ENCODE results near the gene DNAH10. TPM values are rescaled to one million over a fixed set of nuclear protein-coding genes. Genes with fewer than 3 reads are reported as not detected.

The DNAH10 gene
- total and polyA plus RNA-seq, 2 experiments from 2014 or later: 0.77 to 1.0 TPM

DNA sequence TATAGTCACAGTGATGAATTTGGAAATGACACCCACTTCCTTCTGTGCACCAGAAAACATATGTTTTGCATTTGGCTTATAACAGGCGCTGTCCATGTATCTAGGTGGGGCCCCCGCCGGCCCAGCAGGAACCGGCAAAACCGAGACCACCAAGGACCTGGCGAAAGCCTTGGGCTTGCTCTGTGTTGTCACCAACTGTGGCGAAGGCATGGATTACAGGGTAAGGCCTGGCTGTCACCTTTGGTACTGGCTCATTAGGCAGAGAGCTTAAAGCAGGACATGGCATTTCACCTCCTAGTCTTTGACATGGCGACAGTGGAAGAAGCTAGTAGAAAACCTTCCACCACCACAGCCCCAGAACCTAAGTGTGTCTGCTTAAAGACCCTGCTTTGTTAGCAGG is 85.8 kb downstream of the DNAH10 start:
- no peak for DNase-seq (ENCODE audit: low read depth in 1 of 2, low spot score in 1 of 2)
- TF ChIP-seq, protein P1, sequence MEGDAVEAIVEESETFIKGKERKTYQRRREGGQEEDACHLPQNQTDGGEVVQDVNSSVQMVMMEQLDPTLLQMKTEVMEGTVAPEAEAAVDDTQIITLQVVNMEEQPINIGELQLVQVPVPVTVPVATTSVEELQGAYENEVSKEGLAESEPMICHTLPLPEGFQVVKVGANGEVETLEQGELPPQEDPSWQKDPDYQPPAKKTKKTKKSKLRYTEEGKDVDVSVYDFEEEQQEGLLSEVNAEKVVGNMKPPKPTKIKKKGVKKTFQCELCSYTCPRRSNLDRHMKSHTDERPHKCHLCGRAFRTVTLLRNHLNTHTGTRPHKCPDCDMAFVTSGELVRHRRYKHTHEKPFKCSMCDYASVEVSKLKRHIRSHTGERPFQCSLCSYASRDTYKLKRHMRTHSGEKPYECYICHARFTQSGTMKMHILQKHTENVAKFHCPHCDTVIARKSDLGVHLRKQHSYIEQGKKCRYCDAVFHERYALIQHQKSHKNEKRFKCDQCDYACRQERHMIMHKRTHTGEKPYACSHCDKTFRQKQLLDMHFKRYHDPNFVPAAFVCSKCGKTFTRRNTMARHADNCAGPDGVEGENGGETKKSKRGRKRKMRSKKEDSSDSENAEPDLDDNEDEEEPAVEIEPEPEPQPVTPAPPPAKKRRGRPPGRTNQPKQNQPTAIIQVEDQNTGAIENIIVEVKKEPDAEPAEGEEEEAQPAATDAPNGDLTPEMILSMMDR (IDR thresholded peaks at IDR 0.05; ENCODE audit: low read depth, low read length): no peak
- H3K4me1 ChIP-seq (ENCODE audit: low read depth): no peaks in the 10 kb centered on the region
- no peak overlapping the region for H3K4me3 ChIP-seq
- no peaks in the 10 kb centered on the region for H3K27me3 ChIP-seq
- no peaks in the 10 kb centered on the region for H3K36me3 ChIP-seq
- H3K27ac ChIP-seq: no peak overlapping the region
- H3K9me3 ChIP-seq (ENCODE audit: low read depth): no peaks in the 10 kb centered on the region

DNA sequence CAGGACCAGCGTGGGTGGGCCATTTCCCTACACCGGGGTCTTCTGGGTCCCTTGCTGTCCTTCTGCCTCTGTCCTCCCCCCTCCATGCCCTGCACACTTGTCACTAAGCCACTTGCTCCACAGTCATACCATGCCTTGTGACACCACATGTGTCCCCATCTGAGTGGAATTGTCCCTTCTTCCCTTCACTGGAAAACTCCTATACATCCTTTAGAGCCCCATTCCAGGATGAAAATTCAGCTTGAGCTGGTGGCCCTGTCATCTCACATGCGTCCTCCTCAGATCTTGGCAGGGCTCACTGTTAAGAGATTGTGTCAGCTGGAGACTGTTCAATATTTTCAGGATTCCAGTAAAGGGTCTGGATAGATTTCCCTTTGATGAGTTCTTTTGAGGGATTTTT is 87.4 kb downstream of the DNAH10 start:
- TF ChIP-seq, protein P1 (IDR thresholded peaks at IDR 0.05; ENCODE audit: low read depth, low read length): no peak
- H3K4me3 ChIP-seq: no peak overlapping the region
- no peaks in the 10 kb centered on the region for H3K4me1 ChIP-seq (ENCODE audit: low read depth)
- no peak overlapping the region for H3K27ac ChIP-seq
- H3K27me3 ChIP-seq: no peaks in the 10 kb centered on the region
- no peaks in the 10 kb centered on the region for H3K9me3 ChIP-seq (ENCODE audit: low read depth)
- no peaks in the 10 kb centered on the region for H3K36me3 ChIP-seq
- DNase-seq (ENCODE audit: low read depth in 1 of 2, low spot score in 1 of 2): no peak

DNA sequence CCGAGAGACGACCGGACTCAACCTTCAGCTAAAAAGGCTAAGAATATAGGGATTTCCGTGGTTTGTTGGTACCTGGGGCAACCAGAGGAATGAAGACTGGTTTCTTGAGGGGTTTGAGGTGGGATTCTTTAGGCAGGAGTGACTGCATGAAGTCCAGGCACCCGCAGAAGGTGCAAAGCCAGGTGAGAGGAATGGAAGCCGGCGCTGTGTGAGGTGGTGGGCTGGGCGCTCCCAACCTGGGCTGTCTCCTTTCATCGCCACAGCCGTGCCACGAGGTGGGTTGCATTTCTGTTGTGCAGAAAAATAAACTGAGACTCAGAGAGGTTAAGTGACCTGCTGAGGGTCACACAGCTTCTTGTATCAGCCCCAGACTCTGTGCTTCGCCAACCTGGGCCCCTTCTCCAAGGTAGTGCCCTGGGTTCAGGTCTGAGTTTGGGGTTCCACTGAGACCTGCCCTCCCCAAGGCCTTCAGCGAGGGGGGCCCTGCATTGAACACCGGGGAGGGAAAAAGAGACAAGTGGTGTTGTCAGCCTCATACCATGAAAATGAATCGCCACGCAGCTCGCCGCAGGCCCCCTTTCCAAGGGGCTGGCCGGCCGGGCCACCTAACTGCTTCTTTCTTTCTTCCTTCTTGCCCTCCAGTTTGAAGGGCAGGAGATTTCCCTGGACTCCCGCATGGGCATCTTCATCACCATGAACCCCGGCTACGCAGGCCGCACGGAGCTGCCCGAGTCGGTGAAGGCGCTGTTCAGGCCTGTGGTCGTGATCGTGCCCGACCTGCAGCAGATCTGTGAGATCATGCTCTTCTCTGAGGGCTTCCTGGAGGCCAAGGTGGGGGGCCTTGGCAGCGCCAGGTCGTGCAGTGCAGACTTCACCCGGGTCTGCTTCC is 88.4 kb downstream of the DNAH10 start:
- Histone ChIP-seq H3K27ac (no peak overlapping the region), H3K36me3 (no peaks in the 10 kb centered on the region), H3K4me3 (no peak overlapping the region), H3K4me1 (ENCODE audit: low read depth) (no peaks in the 10 kb centered on the region), H3K27me3 (no peaks in the 10 kb centered on the region), H3K9me3 (ENCODE audit: low read depth) (no peaks in the 10 kb centered on the region)
- TF ChIP-seq, protein P1 (IDR thresholded peaks at IDR 0.05; ENCODE audit: low read depth, low read length): no peak
- no peak for DNase-seq (ENCODE audit: low read depth in 1 of 2, low spot score in 1 of 2)

DNA sequence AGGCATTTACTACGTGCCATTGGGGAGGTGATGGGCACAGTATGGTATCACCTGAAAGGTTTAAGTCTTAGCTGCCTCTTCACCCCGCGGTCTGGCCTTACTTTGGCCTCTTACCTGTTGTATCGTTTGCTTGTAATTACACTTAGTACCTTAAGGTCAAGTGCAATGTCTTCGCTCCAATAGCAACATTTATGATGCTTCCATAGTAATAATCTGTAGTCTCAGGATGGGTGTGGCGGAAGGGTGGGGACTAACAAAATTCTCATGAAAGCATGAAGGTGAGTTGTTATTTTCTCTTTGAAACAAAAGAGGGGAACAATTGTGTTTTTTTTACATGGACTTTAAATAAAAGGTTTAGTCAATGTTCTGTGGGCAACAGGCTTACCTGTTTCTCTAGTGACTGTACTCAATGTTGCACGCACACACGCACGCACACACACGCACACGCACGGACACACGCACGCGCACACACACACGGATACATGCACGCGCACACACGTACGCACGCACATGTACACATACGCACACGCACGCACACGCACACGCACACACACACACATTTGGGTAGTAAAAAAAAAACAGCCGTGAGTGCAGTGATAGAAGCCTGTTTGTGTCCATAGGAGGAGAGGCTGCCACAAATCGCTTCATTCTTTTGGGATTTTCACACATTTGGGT is 91.4 kb downstream of the DNAH10 start:
- TF ChIP-seq, protein P1 (IDR thresholded peaks at IDR 0.05; ENCODE audit: low read depth, low read length): no peak
- H3K27ac ChIP-seq: no peak overlapping the region
- H3K4me3 ChIP-seq: no peak overlapping the region
- H3K36me3 ChIP-seq: no peaks in the 10 kb centered on the region
- H3K9me3 ChIP-seq (ENCODE audit: low read depth): no peaks in the 10 kb centered on the region
- no peaks in the 10 kb centered on the region for H3K4me1 ChIP-seq (ENCODE audit: low read depth)
- H3K27me3 ChIP-seq: no peaks in the 10 kb centered on the region
- DNase-seq (ENCODE audit: low read depth in 1 of 2, low spot score in 1 of 2): no peak

DNA sequence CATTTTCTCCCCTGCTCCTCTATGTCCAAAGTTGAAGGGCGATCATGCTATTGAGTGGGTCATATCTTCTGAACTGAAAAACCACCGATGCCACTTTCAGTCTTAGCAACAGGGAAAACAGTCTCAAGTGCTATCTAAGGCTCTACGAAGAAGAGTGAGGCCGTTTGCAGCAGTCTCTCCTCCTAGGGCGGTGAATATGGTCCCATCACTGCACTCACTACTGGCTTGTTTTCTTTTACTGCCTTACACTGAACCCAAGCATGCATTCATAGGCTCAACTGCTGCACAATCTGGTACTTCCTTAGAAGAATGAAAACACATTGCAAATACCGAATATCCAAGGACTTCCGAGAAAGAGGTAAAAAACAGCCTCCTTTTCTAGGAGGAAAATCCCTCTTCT is 92.1 kb downstream of the DNAH10 start:
- no peaks in the 10 kb centered on the region for H3K36me3 ChIP-seq

More for the DNA sequence above, 92.1 kb downstream of the DNAH10 start:
- Histone ChIP-seq H3K27ac (no peak overlapping the region), H3K4me1 (ENCODE audit: low read depth) (no peaks in the 10 kb centered on the region), H3K9me3 (ENCODE audit: low read depth) (no peaks in the 10 kb centered on the region), H3K4me3 (no peak overlapping the region), H3K27me3 (no peaks in the 10 kb centered on the region)
- TF ChIP-seq, protein P1 (IDR thresholded peaks at IDR 0.05; ENCODE audit: low read depth, low read length): no peak
- DNase-seq (ENCODE audit: low read depth in 1 of 2, low spot score in 1 of 2): no peak

Measured in cardiac muscle cell (in vitro differentiated cells and primary cell).